ENCODE data around the gene MED12L. TPM values are rescaled to one million over a fixed set of nuclear protein-coding genes. Genes with fewer than 3 reads are reported as not detected.
"Not testable (repeated sequence)": the region's sequence is repeated elsewhere in the genome, so short reads cannot be mapped to it uniquely, and the experiment has no call there.

Gene MED12L, protein sequence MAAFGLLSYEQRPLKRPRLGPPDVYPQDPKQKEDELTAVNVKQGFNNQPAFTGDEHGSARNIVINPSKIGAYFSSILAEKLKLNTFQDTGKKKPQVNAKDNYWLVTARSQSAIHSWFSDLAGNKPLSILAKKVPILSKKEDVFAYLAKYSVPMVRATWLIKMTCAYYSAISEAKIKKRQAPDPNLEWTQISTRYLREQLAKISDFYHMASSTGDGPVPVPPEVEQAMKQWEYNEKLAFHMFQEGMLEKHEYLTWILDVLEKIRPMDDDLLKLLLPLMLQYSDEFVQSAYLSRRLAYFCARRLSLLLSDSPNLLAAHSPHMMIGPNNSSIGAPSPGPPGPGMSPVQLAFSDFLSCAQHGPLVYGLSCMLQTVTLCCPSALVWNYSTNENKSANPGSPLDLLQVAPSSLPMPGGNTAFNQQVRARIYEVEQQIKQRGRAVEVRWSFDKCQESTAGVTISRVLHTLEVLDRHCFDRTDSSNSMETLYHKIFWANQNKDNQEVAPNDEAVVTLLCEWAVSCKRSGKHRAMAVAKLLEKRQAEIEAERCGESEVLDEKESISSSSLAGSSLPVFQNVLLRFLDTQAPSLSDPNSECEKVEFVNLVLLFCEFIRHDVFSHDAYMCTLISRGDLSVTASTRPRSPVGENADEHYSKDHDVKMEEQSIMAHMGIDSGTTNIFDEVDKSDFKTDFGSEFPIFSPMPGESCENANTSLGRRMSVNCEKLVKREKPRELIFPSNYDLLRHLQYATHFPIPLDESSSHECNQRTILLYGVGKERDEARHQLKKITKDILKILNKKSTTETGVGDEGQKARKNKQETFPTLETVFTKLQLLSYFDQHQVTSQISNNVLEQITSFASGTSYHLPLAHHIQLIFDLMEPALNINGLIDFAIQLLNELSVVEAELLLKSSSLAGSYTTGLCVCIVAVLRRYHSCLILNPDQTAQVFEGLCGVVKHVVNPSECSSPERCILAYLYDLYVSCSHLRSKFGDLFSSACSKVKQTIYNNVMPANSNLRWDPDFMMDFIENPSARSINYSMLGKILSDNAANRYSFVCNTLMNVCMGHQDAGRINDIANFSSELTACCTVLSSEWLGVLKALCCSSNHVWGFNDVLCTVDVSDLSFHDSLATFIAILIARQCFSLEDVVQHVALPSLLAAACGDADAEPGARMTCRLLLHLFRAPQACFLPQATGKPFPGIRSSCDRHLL (N-terminal part only)
- total RNA-seq (1 to 10 TPM; 1.8 to 6.2 TPM), total RNA-seq (0.75 to 2.2 reads per million in 2 donors)

DNA sequence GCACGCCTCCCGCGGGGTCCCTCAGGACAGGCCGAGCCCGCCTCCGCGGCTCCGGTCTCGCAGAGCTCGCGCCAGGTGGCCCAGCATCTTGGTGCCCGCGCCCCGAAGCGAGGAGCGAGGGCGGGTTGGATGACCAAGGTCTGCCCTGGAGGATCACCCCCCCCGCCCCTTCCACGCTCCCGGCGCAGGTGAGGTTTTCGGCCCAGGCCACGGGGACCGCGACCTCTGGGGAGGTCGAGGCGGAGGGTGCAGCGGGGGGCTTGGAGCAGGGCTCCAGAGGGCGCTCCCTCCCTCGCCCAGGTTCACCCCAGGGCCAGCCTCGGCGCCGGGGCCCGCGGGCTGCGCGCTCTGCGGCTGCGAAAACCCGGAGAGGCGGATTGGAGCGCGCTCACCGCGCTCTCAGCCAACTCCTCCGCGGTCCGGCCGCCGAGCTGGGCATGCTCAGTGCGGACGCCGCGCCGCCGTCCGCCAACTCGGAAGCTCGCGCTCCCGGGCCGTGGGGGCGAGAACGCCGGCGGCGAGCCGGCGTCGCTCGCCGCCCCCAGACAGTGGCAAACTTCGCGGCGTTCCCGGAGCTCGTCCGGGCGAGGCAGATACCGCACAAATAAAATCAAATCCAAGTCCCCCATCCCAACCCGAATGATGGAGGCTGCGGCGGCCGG is at the start of gene MED12L:
TSS of gene MED12L (plus strand) at position 438 of the 662 bp plus-strand sequence. CDS start 1,263 bp downstream, outside the sequence.
- DNase-seq (peak in 2 of 3 donors; percentile 12 to 29), ATAC-seq (peak; percentile 53)
- H3K36me3 Mint-ChIP-seq (ENCODE audit: low read depth) = no peaks in the 10 kb centered on the region
- peaks cover 54% of the 10 kb centered on the region for H3K27me3 Mint-ChIP-seq
- peak within 1 kb of the TSS; percentile 91 for H3K4me3 Mint-ChIP-seq
- H3K27ac Mint-ChIP-seq = peak within 1 kb of the TSS; percentile 53
- no peaks in the 10 kb centered on the region for H3K9me3 ChIP-seq (ENCODE audit: control insufficient read depth, low read length, poor library complexity, severe bottlenecking)
- peaks cover 11% of the 10 kb centered on the region for H3K4me1 Mint-ChIP-seq

DNA sequence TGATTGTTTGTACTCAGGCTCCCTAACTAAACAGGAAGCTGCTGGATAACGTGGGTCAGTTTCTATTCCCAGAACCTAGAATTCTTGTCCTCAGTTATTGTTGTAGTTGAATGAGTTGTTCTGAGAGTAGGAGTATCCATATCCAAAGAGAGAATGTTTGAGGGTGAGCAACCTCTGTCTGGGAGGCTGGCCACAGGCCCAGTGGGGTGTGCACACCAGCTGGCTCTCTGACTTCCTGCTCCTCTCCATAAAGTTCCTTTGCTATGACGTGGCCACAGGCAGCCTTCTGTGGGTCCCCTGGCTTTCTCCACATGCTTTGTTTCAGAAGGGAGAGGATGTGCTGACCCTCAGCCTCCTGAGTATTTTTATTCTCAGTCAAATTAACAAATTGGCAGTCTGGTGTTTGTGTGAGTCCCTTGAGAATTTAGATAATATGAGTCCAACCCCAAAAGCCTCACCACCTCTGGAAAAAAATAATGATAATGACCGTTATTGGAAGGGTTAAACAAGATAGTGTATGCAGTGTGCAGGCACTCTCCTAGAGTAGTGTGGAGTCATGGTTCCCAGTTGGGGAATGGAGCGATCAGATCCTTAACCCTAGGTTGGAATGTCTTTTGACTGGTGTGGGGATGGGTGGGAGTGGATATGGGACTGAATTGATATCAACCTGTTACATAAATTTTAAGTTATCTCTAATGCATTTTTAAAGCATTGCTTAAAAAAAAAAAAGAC is 47.6 kb upstream of the MED12L start:
- DNase-seq = no peak

DNA sequence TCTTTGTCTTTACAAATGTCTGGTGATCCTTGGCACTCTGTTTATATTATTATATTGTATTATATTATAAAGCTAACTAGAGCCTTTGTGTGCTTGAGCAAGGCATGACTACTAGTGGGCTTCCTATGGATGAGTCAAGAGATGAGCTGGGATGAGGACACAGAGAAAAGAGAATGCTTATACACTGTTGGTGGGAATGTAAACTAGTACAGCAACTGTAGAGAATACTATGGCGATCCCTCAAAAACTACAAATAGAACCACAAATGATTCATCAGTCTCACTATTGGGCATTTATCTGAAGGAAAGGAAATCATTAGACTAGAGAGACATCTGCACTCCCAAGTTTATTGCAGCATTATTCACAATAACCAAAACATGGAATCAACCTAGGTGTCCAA is 40.8 kb upstream of the MED12L start:
- H3K4me3 Mint-ChIP-seq = no peak overlapping the region
- no peak for ATAC-seq
- DNase-seq = no peak

More for the DNA sequence above, 47.6 kb upstream of the MED12L start:
- Mint-ChIP-seq H3K4me1 (no peaks in the 10 kb centered on the region), H3K27ac (no peak overlapping the region), H3K36me3 (ENCODE audit: low read depth) (no peaks in the 10 kb centered on the region), H3K27me3 (peaks cover 11% of the 10 kb centered on the region), H3K4me3 (no peak overlapping the region)
- ATAC-seq = no peak
- peaks cover 2% of the 10 kb centered on the region for H3K9me3 ChIP-seq (ENCODE audit: control insufficient read depth, low read length, poor library complexity, severe bottlenecking)

DNA sequence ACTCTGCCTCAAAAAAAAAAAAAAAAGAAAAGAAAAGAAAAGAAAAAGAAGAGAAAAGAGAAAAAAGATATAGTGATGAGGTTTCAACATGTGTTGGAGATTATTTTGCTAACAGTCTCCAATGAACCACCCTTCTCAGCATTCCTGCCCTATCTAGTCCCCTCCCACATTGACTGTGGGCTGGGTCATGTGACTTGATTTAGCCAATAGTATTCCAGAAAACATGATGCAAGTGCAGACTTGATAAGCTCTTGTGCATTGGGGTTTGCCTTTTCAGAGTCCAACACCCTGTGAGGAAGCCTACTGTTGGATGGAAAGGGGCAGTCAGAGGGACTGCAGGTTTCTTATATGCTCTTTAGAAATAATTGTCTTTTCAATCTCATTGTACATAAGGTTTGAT is 37.8 kb upstream of the MED12L start:
- Mint-ChIP-seq H3K27ac (no peak overlapping the region), H3K27me3 (peaks cover 17% of the 10 kb centered on the region), H3K4me1 (peaks cover 2% of the 10 kb centered on the region), H3K36me3 (ENCODE audit: low read depth) (no peaks in the 10 kb centered on the region), H3K4me3 (no peak overlapping the region)
- no peak for DNase-seq
- H3K9me3 ChIP-seq (ENCODE audit: control insufficient read depth, low read length, poor library complexity, severe bottlenecking) = no peaks in the 10 kb centered on the region
- ATAC-seq = no peak

More for the DNA sequence above, 40.8 kb upstream of the MED12L start:
- peaks cover 2% of the 10 kb centered on the region for H3K4me1 Mint-ChIP-seq
- H3K27ac Mint-ChIP-seq = no peak overlapping the region
- H3K27me3 Mint-ChIP-seq = peaks cover 25% of the 10 kb centered on the region
- peaks cover 2% of the 10 kb centered on the region for H3K9me3 ChIP-seq (ENCODE audit: control insufficient read depth, low read length, poor library complexity, severe bottlenecking)
- no peaks in the 10 kb centered on the region for H3K36me3 Mint-ChIP-seq (ENCODE audit: low read depth)

DNA sequence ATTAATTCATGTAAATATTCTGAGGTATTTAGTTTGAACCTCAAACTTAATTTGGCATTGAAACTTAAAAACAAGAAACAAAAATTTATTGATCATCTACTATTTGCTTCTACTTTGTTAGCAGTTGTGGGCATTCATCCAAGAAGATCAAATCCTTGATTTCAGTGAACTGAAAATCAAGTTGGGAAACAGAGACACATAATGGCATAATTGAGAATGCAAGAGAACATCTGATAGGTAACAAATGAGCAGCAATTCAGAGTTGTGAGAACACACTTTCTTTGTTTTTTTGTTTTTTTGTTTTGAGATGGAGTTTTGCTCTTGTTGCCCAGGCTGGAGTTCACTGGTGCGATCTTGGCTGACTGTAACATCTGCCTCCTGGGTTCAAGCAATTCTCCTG is 33.9 kb upstream of the MED12L start:
- ATAC-seq (no peak), DNase-seq (no peak)
- Mint-ChIP-seq H3K4me3 (no peak overlapping the region), H3K27ac (no peak overlapping the region), H3K36me3 (ENCODE audit: low read depth) (peaks cover 4% of the 10 kb centered on the region), H3K27me3 (peaks cover 20% of the 10 kb centered on the region), H3K4me1 (peaks cover 5% of the 10 kb centered on the region)
- no peaks in the 10 kb centered on the region for H3K9me3 ChIP-seq (ENCODE audit: control insufficient read depth, low read length, poor library complexity, severe bottlenecking)

DNA sequence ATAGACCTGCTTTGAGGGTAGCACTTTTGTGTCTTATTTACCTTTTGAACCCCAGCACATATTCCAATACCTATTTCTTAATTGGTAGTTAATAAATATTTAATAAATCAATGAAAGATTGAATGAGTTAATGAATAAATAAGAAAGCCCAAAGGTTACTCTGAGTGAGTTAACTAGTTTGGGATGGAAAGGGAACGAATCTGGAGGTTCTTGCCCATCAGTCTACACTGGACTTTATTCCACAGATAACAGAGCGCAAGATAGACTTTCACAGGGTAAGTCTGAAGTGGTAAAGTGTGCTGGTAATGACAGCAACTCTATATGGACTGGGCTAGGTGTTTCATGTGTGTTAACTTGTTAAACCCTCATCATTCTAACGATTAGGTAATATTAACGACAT is 33.1 kb upstream of the MED12L start:
- Mint-ChIP-seq H3K4me3 (no peak overlapping the region), H3K36me3 (ENCODE audit: low read depth) (peaks cover 4% of the 10 kb centered on the region), H3K27ac (no peak overlapping the region), H3K27me3 (peaks cover 20% of the 10 kb centered on the region), H3K4me1 (peaks cover 5% of the 10 kb centered on the region)
- no peaks in the 10 kb centered on the region for H3K9me3 ChIP-seq (ENCODE audit: control insufficient read depth, low read length, poor library complexity, severe bottlenecking)
- DNase-seq (no peak), ATAC-seq (no peak)

DNA sequence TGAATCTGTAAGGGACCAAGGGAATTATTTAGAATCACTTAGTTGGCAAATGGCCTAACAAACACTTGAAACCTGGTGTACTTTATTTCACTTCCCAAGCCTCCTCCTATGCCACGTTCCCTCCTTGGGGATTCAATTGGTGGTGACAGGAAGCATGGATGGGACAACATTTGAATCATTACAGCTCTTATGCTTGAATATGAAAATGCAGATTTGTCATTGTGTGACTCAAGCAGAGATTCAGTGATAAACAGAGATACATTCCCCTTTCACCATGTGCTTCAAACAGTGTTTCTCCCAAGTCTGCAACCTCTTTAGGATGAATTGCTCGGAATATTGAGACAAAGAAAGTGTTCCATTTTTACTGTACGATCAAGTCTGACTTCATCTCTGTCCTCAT is 32.7 kb upstream of the MED12L start:
- Mint-ChIP-seq H3K4me1 (peaks cover 5% of the 10 kb centered on the region), H3K27ac (no peak overlapping the region), H3K4me3 (no peak overlapping the region), H3K36me3 (ENCODE audit: low read depth) (peaks cover 4% of the 10 kb centered on the region), H3K27me3 (peaks cover 20% of the 10 kb centered on the region)
- DNase-seq (no peak), ATAC-seq (no peak)
- no peaks in the 10 kb centered on the region for H3K9me3 ChIP-seq (ENCODE audit: control insufficient read depth, low read length, poor library complexity, severe bottlenecking)

DNA sequence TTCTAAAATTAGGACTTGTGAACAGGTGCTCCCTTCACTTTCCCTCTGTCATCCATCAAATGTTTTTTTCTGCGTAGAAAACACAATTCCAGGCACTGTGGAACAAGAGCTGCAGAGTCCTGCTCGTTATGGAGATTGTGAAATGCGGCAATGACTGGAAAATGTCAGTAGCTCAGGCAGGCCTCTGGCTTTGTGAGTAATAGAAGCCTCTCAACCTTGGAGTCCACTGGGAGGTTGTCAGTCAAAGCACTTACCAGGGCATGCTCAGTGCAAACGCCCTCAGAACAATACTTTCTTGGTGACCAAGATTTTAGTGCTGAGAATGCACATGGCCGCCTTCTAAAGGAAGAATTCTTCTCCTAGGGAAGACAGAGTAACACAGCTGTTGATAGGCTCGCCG is 26.7 kb upstream of the MED12L start:
- Mint-ChIP-seq H3K27me3 (peaks cover 21% of the 10 kb centered on the region), H3K27ac (no peak overlapping the region), H3K36me3 (ENCODE audit: low read depth) (peaks cover 4% of the 10 kb centered on the region), H3K4me1 (peaks cover 3% of the 10 kb centered on the region), H3K4me3 (no peak overlapping the region)
- DNase-seq = no peak
- no peak for ATAC-seq
- H3K9me3 ChIP-seq (ENCODE audit: control insufficient read depth, low read length, poor library complexity, severe bottlenecking) = no peaks in the 10 kb centered on the region

DNA sequence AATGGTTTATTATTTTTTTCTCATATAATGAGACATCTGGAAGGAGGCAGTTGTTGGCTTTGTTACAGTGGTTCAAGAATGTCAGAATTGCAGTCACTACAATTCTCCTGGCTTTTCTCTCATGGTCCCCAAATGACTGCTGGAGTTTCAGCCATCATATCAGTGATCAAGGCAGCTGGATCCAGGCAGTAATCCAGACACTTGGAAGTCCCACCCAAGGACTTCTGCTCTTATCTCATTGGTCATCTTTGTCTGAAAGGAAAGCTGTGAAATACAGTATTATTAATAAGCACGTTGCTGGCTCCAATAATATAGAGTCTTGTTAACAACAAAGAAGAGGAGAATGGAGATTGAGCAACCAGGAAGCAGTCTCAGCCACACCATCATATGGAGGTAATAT is 22.9 kb upstream of the MED12L start:
- no peaks in the 10 kb centered on the region for H3K9me3 ChIP-seq (ENCODE audit: control insufficient read depth, low read length, poor library complexity, severe bottlenecking)
- no peak for ATAC-seq
- peaks cover 31% of the 10 kb centered on the region for H3K27me3 Mint-ChIP-seq
- H3K36me3 Mint-ChIP-seq (ENCODE audit: low read depth) = no peaks in the 10 kb centered on the region
- H3K27ac Mint-ChIP-seq = no peak overlapping the region
- H3K4me1 Mint-ChIP-seq = no peaks in the 10 kb centered on the region
- H3K4me3 Mint-ChIP-seq = no peak overlapping the region
- DNase-seq = no peak

DNA sequence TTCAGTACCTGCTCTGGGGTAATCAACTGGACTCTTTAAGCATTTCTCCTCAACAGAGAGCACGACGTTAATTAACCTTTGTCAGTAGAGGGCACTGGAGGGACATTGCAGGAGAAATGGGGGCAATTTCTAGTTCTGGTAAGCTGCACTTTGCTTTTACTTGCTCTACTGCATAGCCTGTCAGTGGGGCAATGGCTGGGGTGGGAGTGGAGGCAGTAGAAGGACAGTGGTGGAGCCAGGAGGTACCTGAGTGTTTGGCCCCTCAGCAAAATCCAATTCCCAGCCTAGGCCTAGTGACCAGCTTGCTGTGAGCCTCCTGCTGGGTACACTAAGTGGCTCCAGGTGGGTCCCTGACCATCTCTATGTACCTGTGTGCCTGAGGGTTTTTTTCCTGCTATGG is 18.3 kb upstream of the MED12L start:
- no peak overlapping the region for H3K4me3 Mint-ChIP-seq
- no peak overlapping the region for H3K27ac Mint-ChIP-seq
- no peak for DNase-seq
- no peaks in the 10 kb centered on the region for H3K36me3 Mint-ChIP-seq (ENCODE audit: low read depth)
- no peak for ATAC-seq
- H3K4me1 Mint-ChIP-seq = no peaks in the 10 kb centered on the region
- no peaks in the 10 kb centered on the region for H3K9me3 ChIP-seq (ENCODE audit: control insufficient read depth, low read length, poor library complexity, severe bottlenecking)
- H3K27me3 Mint-ChIP-seq = peaks cover 26% of the 10 kb centered on the region

DNA sequence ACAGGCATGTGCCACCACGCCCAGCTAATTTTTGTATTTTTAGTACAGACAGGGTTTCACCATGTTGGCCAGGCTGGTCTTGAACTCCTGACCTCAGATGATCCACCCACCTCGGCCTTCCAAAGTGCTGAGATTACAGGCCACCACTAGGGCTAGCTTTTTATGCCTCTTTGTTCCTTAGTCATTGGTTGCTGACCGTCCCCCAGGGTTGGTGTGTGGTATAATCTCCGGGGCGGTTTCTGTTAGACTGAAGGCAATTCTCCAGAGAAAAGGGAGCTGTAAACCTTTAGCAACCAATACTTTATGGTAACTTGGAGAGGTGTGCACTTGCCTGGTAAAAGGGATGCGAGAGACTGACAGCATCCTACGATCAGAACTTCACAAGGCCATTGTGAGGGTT is 12.6 kb upstream of the MED12L start:
- not testable (repeated sequence) for H3K36me3 Mint-ChIP-seq (ENCODE audit: low read depth); H3K27me3 Mint-ChIP-seq; H3K27ac Mint-ChIP-seq; H3K9me3 ChIP-seq (ENCODE audit: control insufficient read depth, low read length, poor library complexity, severe bottlenecking); H3K4me3 Mint-ChIP-seq; DNase-seq; H3K4me1 Mint-ChIP-seq; ATAC-seq

DNA sequence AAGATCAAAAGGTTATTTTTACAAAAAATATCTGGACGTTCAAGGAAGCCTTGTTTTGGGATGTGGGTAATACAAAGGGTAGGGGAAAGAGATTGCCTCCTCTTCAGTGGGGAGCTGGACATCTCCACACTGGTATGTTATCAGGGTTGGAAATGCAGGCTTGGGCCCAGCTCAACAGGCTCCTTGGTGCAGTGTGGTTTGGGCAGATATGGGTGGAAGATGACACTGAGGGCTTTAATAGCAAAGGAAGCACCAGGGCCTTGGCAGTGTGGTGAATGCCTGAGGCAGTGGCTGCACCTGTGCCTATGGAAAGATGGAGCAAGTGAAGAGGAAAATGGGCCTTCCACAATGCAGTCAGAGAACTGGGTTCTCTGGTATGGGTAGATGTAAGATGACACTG is 11.2 kb upstream of the MED12L start:
- Mint-ChIP-seq H3K4me3 (no peak overlapping the region), H3K27ac (no peak overlapping the region), H3K4me1 (no peaks in the 10 kb centered on the region), H3K36me3 (ENCODE audit: low read depth) (no peaks in the 10 kb centered on the region), H3K27me3 (no peaks in the 10 kb centered on the region)
- no peaks in the 10 kb centered on the region for H3K9me3 ChIP-seq (ENCODE audit: control insufficient read depth, low read length, poor library complexity, severe bottlenecking)
- ATAC-seq = no peak
- DNase-seq = no peak

All from T-helper 17 cell (primary cell).